Stimulated activated CD8-positive, alpha-beta memory T cell treated with anti-CD3 and anti-CD28 coated beads, Interleukin-4, amount 100 ng/mL, for 4 hours (primary cell): ENCODE data around the gene CRY1.
"Not testable (repeated sequence)": the region's sequence is repeated elsewhere in the genome, so short reads cannot be mapped to it uniquely, and the experiment has no call there.

Experiments
- DNase-seq, 2 donors: peaks; one replicate each; pipeline ENCODE4 v3.0.0-alpha.2; 2020; ENCODE audit warnings: low read depth in 2 of 2, low spot score in 1 of 2

Gene CRY1

DNA sequence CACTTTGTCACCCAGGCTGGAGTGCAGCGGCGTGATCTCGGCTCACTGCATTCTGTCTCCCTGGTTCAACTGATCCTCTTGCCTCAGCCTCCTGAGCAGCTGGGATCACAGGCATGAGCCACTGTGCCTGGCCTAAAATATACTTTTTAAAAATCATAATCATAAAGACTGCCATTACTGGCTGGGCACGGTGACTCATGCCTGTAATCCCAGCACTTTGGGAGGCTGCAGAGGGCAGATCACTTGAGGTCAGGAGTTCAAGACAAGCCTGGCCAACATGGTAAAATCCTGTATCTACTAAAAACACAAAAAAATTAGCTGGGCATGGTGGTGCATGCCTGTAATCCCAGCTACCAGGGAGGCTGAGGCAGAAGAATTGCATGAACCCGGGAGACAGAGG, 20.1 kb downstream of the CRY1 start:
- DNase-seq = not testable (repeated sequence)

DNA sequence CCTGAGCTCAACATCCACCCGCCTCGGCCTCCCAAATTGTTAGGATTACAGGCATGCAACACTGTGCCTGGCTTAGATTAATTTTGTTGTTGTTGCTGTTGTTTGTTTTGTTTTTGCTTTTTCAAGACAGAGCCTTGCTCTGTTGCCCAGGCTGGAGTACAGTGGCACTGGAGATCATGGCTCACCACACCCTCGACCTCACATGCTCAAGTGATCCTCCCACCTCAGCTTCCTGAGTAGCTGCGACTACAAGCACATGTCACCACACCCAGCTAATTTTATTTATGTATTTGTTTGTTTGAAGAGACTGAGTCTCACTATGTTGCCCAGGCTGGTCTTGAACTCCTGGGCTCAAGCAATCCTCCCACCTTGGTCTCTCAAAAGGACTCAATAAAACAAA, 26.7 kb downstream of the CRY1 start:
- DNase-seq = no peak

DNA sequence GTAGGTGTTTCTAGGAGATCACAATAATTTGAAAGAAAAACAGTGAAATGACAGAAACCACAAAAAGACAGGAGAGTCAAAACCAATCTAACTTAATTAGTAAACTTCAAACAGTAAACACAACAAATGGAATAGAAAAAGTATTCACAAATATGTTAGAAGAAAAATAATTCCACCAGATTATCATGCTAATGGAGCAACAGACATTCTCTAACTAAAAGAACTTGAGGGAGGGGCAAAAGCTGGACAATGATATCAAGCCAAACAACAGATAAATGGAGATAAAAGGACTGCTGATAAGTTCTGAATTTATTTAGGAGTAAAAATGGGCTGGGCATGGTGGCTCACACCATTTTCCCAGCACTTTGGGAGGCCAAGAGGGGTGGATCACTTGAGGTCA, 28.7 kb downstream of the CRY1 start:
- DNase-seq = no peak

DNA sequence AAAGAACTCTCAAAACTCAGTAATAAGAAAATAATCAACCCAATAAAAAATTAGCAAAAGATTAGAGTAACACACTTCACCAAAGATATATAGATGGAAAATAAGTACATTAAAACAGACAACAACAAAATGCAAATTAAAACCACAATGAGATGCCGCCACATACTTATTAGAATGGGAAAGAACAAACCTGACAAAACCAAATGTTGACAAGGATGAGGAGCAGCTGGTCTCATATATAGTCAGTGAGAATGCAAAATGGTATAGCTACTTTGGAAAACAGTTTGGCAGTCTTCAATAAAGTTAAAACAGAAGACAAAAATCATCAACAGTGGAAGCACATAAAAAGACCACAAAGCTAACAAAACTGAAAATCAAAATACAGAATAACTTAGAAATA, 29.1 kb downstream of the CRY1 start:
- no peak for DNase-seq

DNA sequence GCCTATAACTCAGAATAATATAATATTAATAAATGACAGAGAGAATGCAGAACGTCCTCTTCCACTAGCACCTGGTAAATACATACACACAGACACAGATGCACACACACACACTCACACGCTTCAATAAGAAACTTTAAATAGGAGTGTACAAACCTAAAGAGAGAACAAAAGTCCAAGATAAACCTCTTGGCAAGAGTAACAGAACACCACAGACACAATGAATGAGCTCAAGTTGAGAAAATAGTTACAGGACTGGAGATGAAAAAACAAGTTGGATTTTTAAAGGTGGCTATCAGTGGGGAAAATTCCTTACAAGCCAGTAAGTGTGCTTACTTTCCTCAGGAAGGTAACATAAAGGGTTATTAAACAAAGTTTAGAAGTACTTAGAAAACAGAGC, 35.2 kb downstream of the CRY1 start:
- no peak for DNase-seq

DNA sequence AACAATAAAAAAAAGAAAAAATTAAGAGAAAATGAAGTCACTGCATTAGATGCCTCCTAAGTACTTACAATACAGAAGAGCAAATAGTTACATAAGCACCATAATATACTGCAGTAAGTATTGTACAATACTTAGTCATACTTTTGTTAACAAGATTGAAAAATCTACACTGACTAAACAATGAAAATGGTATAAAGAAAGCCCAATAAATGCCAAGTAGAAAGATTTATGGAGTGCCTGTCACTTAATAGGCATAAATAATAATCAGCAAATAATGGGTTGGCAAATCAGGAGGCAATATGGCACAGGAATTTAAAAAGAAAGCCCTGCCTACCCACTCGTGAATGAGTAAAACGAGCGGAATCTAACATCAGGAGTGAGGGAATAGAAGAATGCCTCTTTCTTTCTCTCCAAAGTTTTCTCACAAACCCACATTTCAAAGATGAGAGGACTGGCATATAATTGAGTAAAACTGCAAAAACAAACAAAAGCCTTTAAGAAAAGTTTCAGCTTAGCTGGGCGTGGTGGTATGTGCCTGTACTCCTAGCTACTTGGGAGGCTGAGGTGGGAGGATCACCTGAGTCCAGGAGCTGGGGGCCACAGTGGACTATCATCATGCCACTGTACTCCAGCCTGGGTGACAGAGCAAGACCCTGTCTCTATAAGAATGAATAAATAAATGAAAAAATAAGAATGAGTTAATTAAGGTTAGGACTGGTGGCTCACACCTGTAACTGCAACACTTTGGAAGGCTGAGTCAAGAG, 36.1 kb downstream of the CRY1 start:
- DNase-seq = no peak

DNA sequence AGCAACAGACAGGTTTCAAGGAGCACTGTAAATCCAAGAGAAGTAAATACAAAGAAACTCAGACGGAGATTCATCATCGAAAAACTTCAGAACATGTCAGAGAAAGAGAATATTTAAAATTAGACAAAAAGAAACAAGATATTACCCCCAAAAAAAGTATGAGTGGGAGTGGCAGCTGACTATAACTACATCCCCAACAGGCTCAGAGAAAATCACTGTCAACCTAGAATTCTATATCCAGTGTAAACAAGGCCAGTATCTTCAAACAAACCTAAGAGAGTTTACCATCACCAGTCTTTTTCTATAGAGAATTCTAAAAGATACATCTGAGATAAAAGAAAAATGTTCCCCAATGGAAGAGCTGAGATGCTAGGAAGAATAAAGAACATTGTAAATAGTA, 39.6 kb downstream of the CRY1 start:
- no peak for DNase-seq

DNA sequence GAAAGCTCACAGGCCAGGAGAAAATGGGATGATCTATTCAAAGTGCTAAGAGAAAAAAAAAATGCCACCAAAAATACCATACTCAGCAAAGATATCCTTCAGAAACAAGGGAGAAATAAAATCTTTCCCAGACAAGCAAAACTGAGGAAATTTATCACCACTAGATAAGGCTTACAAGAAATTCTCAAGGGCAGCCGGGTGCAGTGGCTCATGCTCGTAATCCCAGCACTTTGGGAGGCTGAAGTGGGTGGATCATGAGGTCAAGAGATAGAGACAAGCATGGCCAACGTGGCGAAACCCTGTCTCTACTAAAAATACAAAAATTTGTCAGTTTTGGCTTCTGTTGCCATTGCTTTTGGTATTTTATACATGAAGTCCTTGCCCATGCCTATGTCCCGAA, 48.2 kb downstream of the CRY1 start:
- DNase-seq = no peak

DNA sequence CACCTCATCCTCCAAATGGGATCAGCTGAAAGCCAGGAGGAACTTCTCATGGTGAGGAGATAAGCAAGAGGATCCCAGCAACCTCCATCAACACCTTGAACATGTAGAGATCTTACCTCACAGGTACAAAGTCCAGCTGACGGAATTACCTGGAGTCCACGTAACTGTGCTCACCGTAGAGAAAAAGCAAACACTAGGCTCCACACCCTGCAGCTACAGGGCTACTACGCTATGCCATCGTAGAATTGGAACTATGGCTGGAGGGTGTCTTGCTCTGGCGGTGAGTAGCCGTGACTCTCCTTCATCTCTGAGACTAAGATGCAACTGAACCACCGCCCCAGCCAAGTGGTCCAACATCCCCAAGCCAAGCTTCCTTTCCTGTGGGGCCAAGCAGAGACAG, 50.5 kb downstream of the CRY1 start:
- no peak for DNase-seq

DNA sequence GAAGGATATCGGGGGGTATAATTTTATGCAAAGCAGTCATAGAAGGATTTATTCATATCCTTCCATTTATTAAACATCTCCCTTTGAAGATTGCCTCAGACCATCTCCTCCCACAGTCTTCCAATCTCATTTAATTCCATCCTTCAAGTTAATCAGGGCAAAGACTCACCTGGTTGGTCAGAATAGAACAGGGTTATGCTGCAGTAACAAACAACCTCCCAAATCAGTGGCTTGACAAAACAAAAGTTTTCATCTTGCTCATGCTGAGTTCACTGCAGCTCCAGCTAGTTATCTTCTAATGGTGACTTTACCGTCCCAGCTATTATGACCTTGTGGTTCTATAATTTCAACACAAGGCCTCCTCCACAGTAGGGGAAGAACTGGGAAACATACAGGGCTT, 57.6 kb downstream of the CRY1 start:
- DNase-seq = no peak

DNA sequence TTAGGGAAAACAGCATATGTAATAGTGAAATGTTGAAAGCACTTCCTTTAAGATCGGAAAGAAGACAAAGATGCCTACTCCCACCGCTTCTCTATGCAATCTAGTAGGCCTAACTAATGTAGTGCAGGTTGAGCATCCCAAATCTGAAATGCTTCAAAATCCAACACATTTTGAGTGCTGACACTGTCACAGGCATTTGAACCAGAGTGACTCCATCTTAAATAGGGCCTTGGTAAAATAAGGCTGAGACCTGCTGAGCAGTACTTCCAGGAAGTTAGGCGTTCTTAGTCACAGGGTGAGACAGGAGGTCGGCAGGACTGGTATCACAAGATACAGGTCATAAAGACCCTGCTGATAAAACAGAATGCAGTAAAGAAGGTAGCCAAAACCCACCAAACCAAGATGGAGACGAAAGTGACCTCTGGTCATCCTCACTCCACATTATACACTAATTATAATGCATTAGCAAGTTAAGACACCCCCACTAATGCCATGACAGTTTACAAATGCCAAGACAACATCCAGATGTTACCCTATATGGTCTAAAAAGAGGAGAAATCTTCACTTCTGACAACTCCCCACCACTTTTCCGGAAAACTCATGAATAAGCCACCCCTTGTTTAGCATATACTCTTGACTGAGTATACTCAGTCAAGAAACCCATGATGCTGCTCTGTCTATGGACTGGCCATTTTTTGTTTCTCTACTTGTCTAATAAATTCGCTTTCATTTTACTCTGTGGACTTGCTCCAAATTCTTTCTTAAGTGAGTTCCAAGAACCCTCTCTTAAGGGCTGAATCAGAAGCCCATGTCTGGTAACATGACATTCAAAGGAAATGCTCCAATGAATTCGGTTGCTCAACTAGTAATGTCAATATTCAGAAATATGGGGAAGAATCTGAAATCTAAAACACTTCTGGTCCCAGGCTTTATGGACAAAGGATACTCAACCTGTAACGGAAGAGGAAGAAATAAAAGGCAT, 59.3 kb downstream of the CRY1 start:
- no peak for DNase-seq

DNA sequence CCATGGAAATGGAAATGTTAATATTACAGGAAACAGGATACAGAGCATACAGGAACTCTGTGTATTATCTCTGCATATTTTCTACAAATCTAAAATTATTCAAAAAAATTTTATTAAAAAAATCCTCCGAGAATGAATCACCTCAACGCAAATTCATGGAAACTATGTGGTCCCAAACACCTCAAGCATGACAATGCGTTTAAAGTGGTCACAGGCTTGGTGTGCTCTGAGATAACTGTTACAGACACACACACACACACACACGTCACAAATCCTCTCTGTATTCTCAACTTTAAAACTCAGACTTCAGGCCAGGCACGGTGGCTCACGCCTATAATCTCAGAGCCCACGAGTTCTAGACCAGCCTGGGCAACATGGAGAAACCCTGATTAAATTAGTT, 61.1 kb downstream of the CRY1 start:
- no peak for DNase-seq

DNA sequence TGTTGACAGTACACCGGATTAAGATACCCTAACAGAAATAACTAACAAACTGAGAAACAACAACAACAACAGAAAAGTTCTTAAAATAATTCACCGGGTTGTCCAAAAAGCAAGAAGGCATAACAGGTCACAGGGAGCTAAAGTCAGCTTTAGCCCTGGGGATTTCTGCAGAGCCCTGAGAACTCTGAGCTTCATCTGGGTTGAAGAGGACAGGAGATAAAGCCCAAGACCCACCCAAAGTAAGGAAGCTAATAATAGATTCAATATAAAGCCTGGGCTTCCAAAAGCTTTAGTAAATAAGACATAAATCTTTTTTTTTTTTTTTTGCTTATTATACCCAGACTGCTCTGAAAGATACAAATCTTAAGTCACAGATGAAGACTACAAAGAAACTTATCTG, 62.3 kb downstream of the CRY1 start:
- DNase-seq = no peak

DNA sequence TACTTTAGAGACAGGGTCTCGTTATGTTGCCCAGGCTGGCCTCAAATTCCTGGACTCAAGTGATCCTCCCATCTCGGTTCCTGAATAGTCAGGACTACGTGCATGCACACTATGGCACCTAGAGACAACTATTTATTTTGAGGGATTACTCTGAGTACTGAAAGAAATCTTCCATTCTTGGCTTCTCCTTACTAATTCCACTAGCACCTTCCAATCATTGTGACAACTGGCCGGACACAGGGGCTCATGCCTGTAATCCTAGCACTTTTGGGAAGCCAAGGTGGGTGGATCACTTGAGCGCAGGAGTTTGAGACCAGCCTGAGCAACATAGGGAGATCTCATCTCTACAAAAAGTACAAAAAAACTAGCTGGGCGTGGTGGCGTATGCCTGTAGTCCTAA, 64.3 kb downstream of the CRY1 start:
- no peak for DNase-seq

DNA sequence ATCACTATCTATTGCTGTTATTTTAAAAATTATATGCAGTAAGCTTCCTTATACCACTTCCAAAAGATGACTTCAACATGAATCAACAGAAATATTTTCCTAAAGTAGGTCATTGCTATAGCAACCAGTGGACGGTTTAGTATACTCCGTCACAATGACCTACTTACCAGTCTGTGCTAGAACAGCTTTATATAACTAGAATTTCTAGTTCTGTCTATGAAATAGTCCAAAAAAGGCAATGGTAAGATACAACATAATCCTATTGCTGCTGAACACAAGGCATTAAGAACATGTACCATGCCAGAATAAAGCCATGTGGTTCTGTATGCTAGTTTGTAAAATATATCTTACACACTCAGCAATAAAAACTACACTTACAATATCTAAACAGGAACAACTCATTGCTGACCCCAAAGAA, 65.7 kb downstream of the CRY1 start:
- DNase-seq = no peak

DNA sequence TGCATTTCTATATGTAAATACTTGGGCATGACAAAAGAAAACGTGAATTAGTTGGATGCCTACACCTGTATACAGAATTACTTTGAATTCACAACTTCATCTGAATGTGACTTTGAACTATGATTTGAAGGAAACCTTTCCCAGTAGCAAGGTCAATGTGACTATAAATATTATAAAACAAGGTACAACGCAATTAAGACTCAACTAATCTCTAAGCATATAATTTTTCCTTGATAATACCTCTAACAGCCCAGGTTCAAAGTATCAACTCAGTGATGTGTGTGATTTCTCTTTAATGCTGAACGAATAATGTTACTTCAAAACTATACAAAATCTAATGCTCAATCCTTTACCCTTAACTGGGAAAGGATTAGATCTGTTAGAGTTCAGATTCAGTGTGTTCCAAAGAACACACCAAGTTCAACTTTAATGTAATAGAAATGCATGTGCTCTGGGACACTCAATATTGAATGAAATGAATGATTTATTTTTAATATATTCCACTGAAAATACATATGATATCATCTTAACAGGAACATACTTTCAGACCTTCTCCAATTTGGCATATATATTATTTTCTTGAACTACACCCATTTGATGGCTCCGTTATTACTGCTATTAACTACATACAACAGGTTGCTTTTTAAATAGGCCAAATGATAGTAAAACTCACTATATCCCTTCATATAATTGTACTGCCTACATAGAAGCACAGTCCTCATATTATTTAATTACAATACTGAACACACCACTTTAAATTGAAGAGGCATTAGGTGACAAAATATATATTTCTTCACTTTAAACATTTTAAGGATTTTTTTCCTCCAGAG, 66.3 kb downstream of the CRY1 start:
- no peak for DNase-seq

DNA sequence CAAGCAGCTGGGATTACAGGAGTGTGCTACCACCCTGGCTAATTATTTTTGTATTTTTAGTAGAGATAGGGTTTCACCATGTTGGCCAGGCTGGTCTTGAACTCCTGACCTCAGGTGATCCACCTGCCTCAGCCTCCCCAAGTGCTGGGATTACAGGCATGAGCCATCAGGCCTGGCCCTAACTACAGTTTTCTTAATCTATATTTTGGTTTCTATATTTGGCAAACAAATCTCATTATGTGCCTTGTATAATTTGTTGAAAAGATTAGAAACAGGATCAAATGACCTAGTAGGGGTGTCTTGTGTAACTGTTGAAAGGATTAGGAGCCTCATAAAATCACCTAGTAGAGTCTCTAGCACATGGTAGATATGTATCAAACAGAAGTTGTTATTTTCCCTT, 67.0 kb downstream of the CRY1 start:
- DNase-seq = not testable (repeated sequence)

DNA sequence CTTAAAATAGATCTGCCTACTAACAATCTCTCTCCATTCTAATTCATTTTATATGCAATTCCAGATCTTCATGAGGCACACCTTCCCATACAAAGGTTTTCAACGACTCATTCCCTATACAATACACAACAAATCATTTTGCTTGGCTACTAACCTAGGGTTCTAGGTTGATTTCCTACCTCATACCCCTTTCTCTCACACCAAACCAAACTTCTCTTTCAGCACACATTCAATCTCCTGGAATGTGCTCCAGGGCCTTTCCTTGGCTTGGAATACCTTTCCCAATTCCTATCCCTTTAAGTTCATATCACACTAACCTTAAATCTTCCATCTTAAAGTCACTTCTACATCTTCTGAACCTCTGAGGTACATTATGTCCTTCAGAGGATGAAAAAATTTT, 67.7 kb downstream of the CRY1 start:
- no peak for DNase-seq

DNA sequence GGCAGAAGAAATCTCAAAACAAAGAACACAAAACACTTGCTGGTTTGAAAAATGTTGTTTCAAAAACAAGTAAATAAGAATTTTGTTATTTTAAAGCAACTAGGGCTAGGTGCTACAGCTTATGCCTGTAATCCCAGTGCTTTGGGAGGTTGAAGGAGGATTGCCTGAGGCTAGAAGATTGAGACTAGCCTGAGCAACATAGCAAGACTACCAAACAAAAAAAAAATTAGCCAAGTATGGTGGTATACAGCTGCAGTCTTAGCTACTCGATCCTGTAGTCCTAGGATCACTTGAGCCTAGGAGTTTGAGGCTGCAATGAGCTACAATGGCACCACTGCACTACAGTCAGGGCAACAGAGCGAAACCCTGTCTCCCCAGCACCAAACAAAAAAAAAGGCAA, 73.8 kb downstream of the CRY1 start:
- no peak for DNase-seq

DNA sequence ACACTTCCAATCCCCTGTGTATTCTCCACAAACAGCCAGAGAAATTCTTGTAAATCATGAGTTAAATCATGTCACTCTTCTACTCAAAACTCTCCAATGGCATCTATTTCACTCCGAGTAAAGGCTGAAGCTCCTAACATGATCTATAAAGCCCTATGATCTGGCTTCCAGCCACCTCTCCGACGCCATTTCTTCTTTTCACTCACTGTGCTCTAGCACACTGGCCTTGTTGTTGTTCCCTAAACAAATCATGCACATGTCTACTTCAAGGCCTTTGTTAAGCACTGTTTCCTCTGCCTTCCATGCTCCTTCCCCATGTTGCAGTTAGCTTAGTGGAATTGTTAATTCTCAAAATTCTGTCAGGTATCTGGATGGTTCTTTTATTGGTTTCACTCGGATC, 76.3 kb downstream of the CRY1 start:
- no peak for DNase-seq

DNA sequence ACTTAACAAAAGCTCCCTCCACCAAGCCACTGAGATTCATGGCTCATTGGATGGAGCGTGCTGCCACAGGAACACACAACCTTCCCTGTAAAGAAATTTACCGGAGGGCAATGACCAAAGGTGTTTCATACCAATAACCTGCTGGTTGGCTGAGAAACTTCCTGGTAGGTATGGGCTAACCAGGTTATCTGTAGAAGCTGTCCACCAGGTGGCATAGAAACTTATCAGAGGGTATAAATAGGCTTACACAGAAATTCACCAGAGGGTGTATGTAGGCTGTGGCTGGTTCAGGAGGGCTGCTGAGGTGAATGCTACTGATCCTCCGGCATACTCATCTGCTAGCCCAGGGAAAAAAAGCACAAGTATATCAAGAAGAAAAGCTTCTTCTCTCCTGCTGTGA, 79.3 kb downstream of the CRY1 start:
- DNase-seq = no peak
